IMR-90 (cell line): Measurements from ENCODE around the gene PIEZO2. TPM values are rescaled to one million over a fixed set of nuclear protein-coding genes. Genes with fewer than 3 reads are reported as not detected.

Experiments used
- ATAC-seq: fragments of 200-7000 bp; cut with Tn5 transposase; 2 replicates; pipeline ENCODE4 v1.9.1; 2020; ENCODE audit warnings: low read depth, mild to moderate bottlenecking, moderate library complexity
- BruUV-seq: library from RNA; stranded (reverse); fragments of 400-500 nt; replicated peaks from 2 replicates; lab custom pipeline; 2021; lab: Mats Ljungman, UMichigan
- CTCF ChIA-PET: fragments of 300-600 bp; formaldehyde crosslinking; extraction: SDS; loops from one replicate; lab custom pipeline; 2021; ENCODE audit warnings: antibody characterized with exemption; lab: Yijun Ruan, JAX
- POLR2A ChIA-PET: fragments of 300-600 bp; sonication (Branson Sonifier 250); formaldehyde crosslinking; loops from one replicate; lab custom pipeline; 2022; ENCODE audit warnings: antibody characterized with exemption; ENCODE audit not compliant: unreplicated experiment; lab: Charles Lee
- DNase-seq: peaks from one replicate; pipeline ENCODE4 v3.0.0; 2013
- H2AFZ ChIP-seq: replicated peaks from 2 replicates; pipeline ENCODE3; 2013; ENCODE audit warnings: low read length, mild to moderate bottlenecking; ENCODE audit not compliant: poor library complexity
- H2AK5ac ChIP-seq: 2 replicates; pipeline ENCODE4 v1.6.1; 2013; ENCODE audit warnings: low read depth, low read length, inconsistent platforms
- H2AK9ac ChIP-seq: replicated peaks from 2 replicates; pipeline ENCODE3; 2013; ENCODE audit warnings: mild to moderate bottlenecking, low read depth, low read length, moderate library complexity; ENCODE audit not compliant: poor library complexity
- H2BK120ac ChIP-seq: 2 replicates; pipeline ENCODE4 v1.6.1; 2013; ENCODE audit warnings: low read depth, low read length, inconsistent platforms
- H2BK15ac ChIP-seq: 3 replicates; pipeline ENCODE4 v1.6.1; 2013; ENCODE audit warnings: low read depth, low read length, inconsistent platforms
- H2BK20ac ChIP-seq: 2 replicates; pipeline ENCODE4 v1.6.1; 2013; ENCODE audit warnings: low read depth, mild to moderate bottlenecking, inconsistent platforms, low read length, moderate library complexity
- H2BK5ac ChIP-seq: 2 replicates; pipeline ENCODE4 v1.6.1; 2013; ENCODE audit warnings: mild to moderate bottlenecking, low read depth, low read length, inconsistent platforms; ENCODE audit not compliant: poor library complexity, severe bottlenecking
- H3K14ac ChIP-seq: replicated peaks from 2 replicates; pipeline ENCODE4 v1.6.1; 2013; ENCODE audit warnings: low read depth, low read length, inconsistent platforms
- H3K18ac ChIP-seq: 2 replicates; pipeline ENCODE4 v1.6.1; 2013; ENCODE audit warnings: low read depth, low read length, control low read depth
- H3K23ac ChIP-seq: 2 replicates; pipeline ENCODE4 v1.6.1; 2013; ENCODE audit warnings: low read depth, low read length, inconsistent platforms
- H3K27ac ChIP-seq: 2 replicates; pipeline ENCODE4 v1.5.1; 2013; ENCODE audit warnings: mild to moderate bottlenecking, control low read depth, low read length; ENCODE audit not compliant: insufficient read depth
- H3K27me3 ChIP-seq: 2 replicates; pipeline ENCODE4 v1.6.1; 2013; ENCODE audit warnings: low read length; ENCODE audit not compliant: control insufficient read depth, insufficient read depth
- H3K36me3 ChIP-seq: 2 replicates; pipeline ENCODE4 v1.6.1; 2013; ENCODE audit warnings: low read length, mixed read lengths; ENCODE audit not compliant: control insufficient read depth, insufficient read depth
- H3K4ac ChIP-seq: 2 replicates; pipeline ENCODE4 v1.6.1; 2013; ENCODE audit warnings: low read depth, low read length, inconsistent platforms
- H3K4me1 ChIP-seq: 2 replicates; pipeline ENCODE4 v1.6.1; 2013; ENCODE audit warnings: low read length, mixed read lengths; ENCODE audit not compliant: control insufficient read depth, insufficient read depth
- H3K4me2 ChIP-seq: 2 replicates; pipeline ENCODE4 v1.6.1; 2013; ENCODE audit warnings: low read depth, mild to moderate bottlenecking, control low read depth, low read length, moderate library complexity
- H3K4me3 ChIP-seq: 2 replicates; pipeline ENCODE4 v1.5.1; 2013; ENCODE audit warnings: low read depth, mild to moderate bottlenecking, control low read depth, low read length, moderate library complexity; ENCODE audit not compliant: insufficient read depth
- H3K56ac ChIP-seq: 2 replicates; pipeline ENCODE4 v1.6.1; 2013; ENCODE audit warnings: low read length, inconsistent platforms; ENCODE audit not compliant: insufficient read depth; ENCODE audit errors: extremely low read depth
- H3K79me1 ChIP-seq, 2 experiments: 2 replicates each; pipeline ENCODE4 v1.6.1; 2013; ENCODE audit warnings: low read length in 2 of 2, inconsistent platforms in 1 of 2, low read depth in 1 of 2
- H3K9ac ChIP-seq: 2 replicates; pipeline ENCODE4 v1.6.1; 2013; ENCODE audit warnings: low read depth, low read length, control low read depth
- H3K9me1 ChIP-seq: 2 replicates; pipeline ENCODE4 v1.6.1; 2013; ENCODE audit warnings: low read length, inconsistent platforms; ENCODE audit not compliant: insufficient read depth
- H3K9me3 ChIP-seq: 2 replicates; pipeline ENCODE4 v1.6.1; 2013; ENCODE audit warnings: low read length; ENCODE audit not compliant: control insufficient read depth, insufficient read depth
- H4K20me1 ChIP-seq: 2 replicates; pipeline ENCODE4 v1.6.1; 2013; ENCODE audit warnings: low read length, inconsistent platforms; ENCODE audit not compliant: insufficient read depth
- H4K5ac ChIP-seq: 2 replicates; pipeline ENCODE4 v1.6.1; 2013; ENCODE audit warnings: mild to moderate bottlenecking, low read depth, low read length, control low read depth
- H4K8ac ChIP-seq, 2 experiments: 2 replicates each; pipeline ENCODE4 v1.6.1; 2013; ENCODE audit warnings: low read depth in 2 of 2, low read length in 2 of 2, control low read depth in 1 of 2, inconsistent platforms in 1 of 2
- H4K91ac ChIP-seq: 2 replicates; pipeline ENCODE4 v1.6.1; 2013; ENCODE audit warnings: low read depth, low read length, inconsistent platforms; ENCODE audit not compliant: insufficient read depth
- CEBPB ChIP-seq: IDR thresholded peaks from 2 replicates; pipeline ENCODE4 v1.6.1; 2012; ENCODE audit warnings: low read depth, low read length, improper control_type of control experiment
- CHD1 ChIP-seq: IDR thresholded peaks from 2 replicates; pipeline ENCODE4 v1.6.1; 2012; ENCODE audit warnings: low read depth, low read length, improper control_type of control experiment
- MAFK ChIP-seq: IDR thresholded peaks from 2 replicates; pipeline ENCODE4 v1.6.1; 2012; ENCODE audit warnings: low read depth, low read length, improper control_type of control experiment
- MAZ ChIP-seq: IDR thresholded peaks from 2 replicates; pipeline ENCODE4 v1.6.1; 2012; ENCODE audit warnings: low read depth, mild to moderate bottlenecking, low read length, improper control_type of control experiment, moderate library complexity, borderline replicate concordance
- POLR2A ChIP-seq: IDR thresholded peaks from 2 replicates; pipeline ENCODE4 v1.6.1; 2012; ENCODE audit warnings: mild to moderate bottlenecking, low read depth, low read length
- RAD21 ChIP-seq: IDR thresholded peaks from 2 replicates; pipeline ENCODE4 v1.6.1; 2012; ENCODE audit warnings: low read length, improper control_type of control experiment
- RFX5 ChIP-seq: IDR thresholded peaks from 2 replicates; pipeline ENCODE4 v1.8.0; 2012; ENCODE audit warnings: low read depth, mild to moderate bottlenecking, low read length, moderate library complexity
- SMC3 ChIP-seq: fragments of 150-350 bp; IDR thresholded peaks from 2 replicates; pipeline ENCODE4 v1.6.1; 2016; ENCODE audit warnings: low read depth, mild to moderate bottlenecking, antibody characterized with exemption, low read length, moderate library complexity
- WGBS, 2 experiments: methylation state at CpG; one replicate each; pipeline versions ENCODE4 v1.1.5 to v1.1.7; 2013; ENCODE audit warnings: missing lambda C conversion rate in 2 of 2; ENCODE audit not compliant: insufficient read length in 1 of 2; ENCODE audit errors: extremely low coverage in 2 of 2; 5-methylcytosine and 5-hydroxymethylcytosine counted together
- dilution Hi-C: fragments of 300-500 bp; cut with HindIII; formaldehyde crosslinking; loops from one replicate; pipeline ENCODE4 v1.14.3; 2018; ENCODE audit warnings: low sequenced_read_pairs; ENCODE audit not compliant: unreplicated experiment
- in situ Hi-C: fragments of 300-500 bp; cut with MboI; formaldehyde crosslinking; loops from 3 replicates; pipeline ENCODE4 v1.14.3; 2019; ENCODE audit warnings: low sequenced_read_pairs, inconsistent platforms, mixed read lengths
- intact Hi-C: fragments of 100-400 bp; cut with micrococcal nuclease; formaldehyde crosslinking; loops from 2 replicates; pipeline ENCODE4 v1.10.0; 2022
- polyA plus RNA-seq, 3 experiments: library from polyadenylated mRNA; depleted of rRNA; stranded (reverse); fragments of >200 nt; gene quantifications; 2 replicates each; pipeline ENCODE4 v1.2.3, GENCODE V29; 2012; ENCODE audit warnings: low replicate concordance in 1 of 3
- total RNA-seq: library from RNA; depleted of rRNA; stranded (reverse); fragments of >200 nt; gene quantifications from 2 replicates; pipeline ENCODE4 v1.2.3, GENCODE V29; 2012
- TF ChIP-seq, protein P1 (sequence below): fragments of 150-350 bp; IDR thresholded peaks from 2 replicates; pipeline ENCODE4 v1.6.1; 2017; ENCODE audit warnings: mild to moderate bottlenecking, antibody characterized with exemption, low read length, low read depth
- TF ChIP-seq, protein P2 (sequence below): conservative IDR thresholded peaks from 2 replicates; pipeline ENCODE4 v1.5.1; 2012; ENCODE audit warnings: mild to moderate bottlenecking, low read depth, low read length, improper control_type of control experiment
- TF ChIP-seq, protein P3 (sequence below): fragments of 150-350 bp; IDR thresholded peaks from 2 replicates; pipeline ENCODE4 v1.6.1; 2016; ENCODE audit warnings: low read depth, mild to moderate bottlenecking, low read length, moderate library complexity, borderline replicate concordance

PIEZO2 gene
- total and polyA plus RNA-seq, 2 of the 4 experiments (the other 2 are of a cell fraction): 2.4 to 4.1 TPM

DNA sequence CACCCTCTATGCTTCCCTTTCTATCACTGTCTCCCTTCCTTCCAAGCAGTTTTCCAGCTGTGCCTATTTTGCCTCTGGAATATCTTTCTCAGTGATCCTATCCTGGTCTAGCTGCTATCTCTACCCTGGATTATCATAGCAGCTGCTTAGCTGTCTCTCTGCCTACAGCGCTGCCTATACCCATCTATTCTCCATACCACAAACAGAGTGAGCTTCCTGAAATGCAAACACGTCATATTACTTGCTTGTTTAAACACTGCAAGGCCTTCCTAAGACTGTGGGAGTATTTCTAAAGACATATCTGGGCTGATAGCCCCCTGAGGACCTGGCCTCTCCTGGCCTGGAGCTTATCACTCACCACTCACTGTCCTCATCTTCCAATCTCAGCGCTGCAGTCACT lies 403.4 kb downstream of the PIEZO2 start:
- H2BK15ac ChIP-seq: no peak overlapping the region

More for the DNA sequence above, 403.4 kb downstream of the PIEZO2 start:
- no peak overlapping the region for H3K9ac ChIP-seq
- H3K79me1 ChIP-seq: no peaks in the 10 kb centered on the region
- no peak for TF ChIP-seq RFX5
- TF ChIP-seq MAZ: no peak
- TF ChIP-seq, protein P1, sequence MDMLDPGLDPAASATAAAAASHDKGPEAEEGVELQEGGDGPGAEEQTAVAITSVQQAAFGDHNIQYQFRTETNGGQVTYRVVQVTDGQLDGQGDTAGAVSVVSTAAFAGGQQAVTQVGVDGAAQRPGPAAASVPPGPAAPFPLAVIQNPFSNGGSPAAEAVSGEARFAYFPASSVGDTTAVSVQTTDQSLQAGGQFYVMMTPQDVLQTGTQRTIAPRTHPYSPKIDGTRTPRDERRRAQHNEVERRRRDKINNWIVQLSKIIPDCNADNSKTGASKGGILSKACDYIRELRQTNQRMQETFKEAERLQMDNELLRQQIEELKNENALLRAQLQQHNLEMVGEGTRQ: no peak
- no peak for TF ChIP-seq RAD21
- TF ChIP-seq, protein P2, sequence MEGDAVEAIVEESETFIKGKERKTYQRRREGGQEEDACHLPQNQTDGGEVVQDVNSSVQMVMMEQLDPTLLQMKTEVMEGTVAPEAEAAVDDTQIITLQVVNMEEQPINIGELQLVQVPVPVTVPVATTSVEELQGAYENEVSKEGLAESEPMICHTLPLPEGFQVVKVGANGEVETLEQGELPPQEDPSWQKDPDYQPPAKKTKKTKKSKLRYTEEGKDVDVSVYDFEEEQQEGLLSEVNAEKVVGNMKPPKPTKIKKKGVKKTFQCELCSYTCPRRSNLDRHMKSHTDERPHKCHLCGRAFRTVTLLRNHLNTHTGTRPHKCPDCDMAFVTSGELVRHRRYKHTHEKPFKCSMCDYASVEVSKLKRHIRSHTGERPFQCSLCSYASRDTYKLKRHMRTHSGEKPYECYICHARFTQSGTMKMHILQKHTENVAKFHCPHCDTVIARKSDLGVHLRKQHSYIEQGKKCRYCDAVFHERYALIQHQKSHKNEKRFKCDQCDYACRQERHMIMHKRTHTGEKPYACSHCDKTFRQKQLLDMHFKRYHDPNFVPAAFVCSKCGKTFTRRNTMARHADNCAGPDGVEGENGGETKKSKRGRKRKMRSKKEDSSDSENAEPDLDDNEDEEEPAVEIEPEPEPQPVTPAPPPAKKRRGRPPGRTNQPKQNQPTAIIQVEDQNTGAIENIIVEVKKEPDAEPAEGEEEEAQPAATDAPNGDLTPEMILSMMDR: no peak
- no peak for TF ChIP-seq MAFK
- TF ChIP-seq, protein P3, sequence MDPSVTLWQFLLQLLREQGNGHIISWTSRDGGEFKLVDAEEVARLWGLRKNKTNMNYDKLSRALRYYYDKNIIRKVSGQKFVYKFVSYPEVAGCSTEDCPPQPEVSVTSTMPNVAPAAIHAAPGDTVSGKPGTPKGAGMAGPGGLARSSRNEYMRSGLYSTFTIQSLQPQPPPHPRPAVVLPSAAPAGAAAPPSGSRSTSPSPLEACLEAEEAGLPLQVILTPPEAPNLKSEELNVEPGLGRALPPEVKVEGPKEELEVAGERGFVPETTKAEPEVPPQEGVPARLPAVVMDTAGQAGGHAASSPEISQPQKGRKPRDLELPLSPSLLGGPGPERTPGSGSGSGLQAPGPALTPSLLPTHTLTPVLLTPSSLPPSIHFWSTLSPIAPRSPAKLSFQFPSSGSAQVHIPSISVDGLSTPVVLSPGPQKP: no peak
- no peak for TF ChIP-seq POLR2A
- no peak for TF ChIP-seq SMC3
- TF ChIP-seq CHD1: no peak
- TF ChIP-seq CEBPB: no peak
- no peak overlapping the region for H2AK5ac ChIP-seq
- H3K56ac ChIP-seq: no peak overlapping the region
- CTCF ChIA-PET: no interaction called here
- no peak overlapping the region for H3K23ac ChIP-seq
- BruUV-seq: no TSS peak
- H3K9me1 ChIP-seq: peaks cover 6% of the 10 kb centered on the region; the same call in 1 of the 2 replicates
- H3K14ac ChIP-seq: no peak overlapping the region
- no peak for ATAC-seq
- no peaks in the 10 kb centered on the region for H3K9me3 ChIP-seq
- H4K20me1 ChIP-seq: no peaks in the 10 kb centered on the region
- H2BK120ac ChIP-seq: no peak overlapping the region
- no peak overlapping the region for H3K4ac ChIP-seq
- intact Hi-C loops: no loop called here
- H2AK9ac ChIP-seq: no peak overlapping the region
- H2AFZ ChIP-seq: no peak overlapping the region
- H4K8ac ChIP-seq: no peak overlapping the region
- peaks cover 11% of the 10 kb centered on the region; the same call in 1 of the 2 replicates for H3K36me3 ChIP-seq
- H3K4me1 ChIP-seq: no peaks in the 10 kb centered on the region; the same call in 1 of the 2 replicates
- H4K91ac ChIP-seq: no peak overlapping the region
- H3K27me3 ChIP-seq: no peaks in the 10 kb centered on the region
- in situ Hi-C loops: no loop called here
- POLR2A ChIA-PET: no interaction called here
- no peak overlapping the region for H2BK5ac ChIP-seq
- DNase-seq: no peak
- no peak overlapping the region for H3K4me2 ChIP-seq
- no peak overlapping the region for H3K4me3 ChIP-seq
- H2BK20ac ChIP-seq: no peak overlapping the region
- dilution Hi-C loops: no loop called here
- no peak overlapping the region for H3K27ac ChIP-seq
- H4K5ac ChIP-seq: no peak overlapping the region
- no CpG with 5 or more reads among the region's 3 CpGs for WGBS, 2 experiments
- no peak overlapping the region for H3K18ac ChIP-seq
